Tibial nerve (tissue), 4 donors: ENCODE measurements around the gene ASIC2.

ENCODE experiments used
- CTCF ChIP-seq, 5 experiments: fragments of 200-600 bp in 3 of 5; fragments of 450-650 bp in 2 of 5; sonication (generic) in 3 of 5; IDR thresholded peaks; one replicate each; pipeline ENCODE4 v1.5.1; 2016 to 2019; ENCODE audit warnings: antibody characterized with exemption in 5 of 5, mild to moderate bottlenecking in 3 of 5, moderate library complexity in 2 of 5
- EP300 ChIP-seq, 2 donors: sonication (generic); formaldehyde crosslinking; IDR thresholded peaks; one replicate each; pipeline ENCODE4 v1.6.1; 2017; ENCODE audit warnings: antibody characterized with exemption in 2 of 2, mild to moderate bottlenecking in 1 of 2
- POLR2A ChIP-seq, 2 donors: fragments of 450-650 bp; IDR thresholded peaks; one replicate each; pipeline ENCODE4 v1.6.1; 2017; ENCODE audit warnings: antibody characterized with exemption in 2 of 2, mild to moderate bottlenecking in 2 of 2, moderate library complexity in 2 of 2

DNA sequence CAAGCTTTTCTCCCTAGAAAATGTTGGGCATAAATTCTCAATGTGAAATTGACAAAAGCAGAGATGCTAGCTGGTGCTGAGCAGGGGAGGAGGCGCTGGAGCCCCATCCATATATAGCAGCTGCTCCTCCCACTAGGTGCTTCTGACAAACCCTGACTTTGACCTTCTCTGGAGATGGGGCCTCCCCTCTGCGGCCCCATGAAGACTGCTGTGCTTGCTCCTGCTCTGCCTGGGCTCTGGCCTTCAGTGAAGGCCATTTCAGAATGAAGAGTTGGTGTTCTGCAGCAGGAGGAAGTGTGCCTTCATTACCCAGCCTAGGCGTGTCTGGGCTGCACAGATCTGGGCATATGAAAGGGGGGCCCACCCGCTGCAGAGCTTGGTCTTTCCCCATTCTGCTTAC, 29.7 kb downstream of the ASIC2 start:
- TF ChIP-seq CTCF (IDR thresholded peaks at IDR 0.05), result no peak
- no peak for TF ChIP-seq POLR2A (IDR thresholded peaks at IDR 0.05)
- no peak for TF ChIP-seq EP300 (IDR thresholded peaks at IDR 0.05)
